HG02870 (cell line): ENCODE data around the gene EIF4G3.

Source experiments
- ATAC-seq: cut with Tn5 transposase; IDR thresholded peaks from one replicate; pipeline ENCODE4 v1.9.1; 2021; ENCODE audit warnings: mild to moderate bottlenecking, moderate library complexity; ENCODE audit not compliant: unreplicated experiment

The EIF4G3 gene

GRCh38 chr1:20770314-20771087 lies 406.2 kb downstream of the EIF4G3 start:
- ATAC-seq = no peak

- ATAC-seq = no peak
Observed at GRCh38 chr1:20767271-20767670, 409.4 kb downstream of the EIF4G3 start.

- no peak for ATAC-seq
Observed at GRCh38 chr1:20763417-20763816, 413.3 kb downstream of the EIF4G3 start.

GRCh38 chr1:20760322-20760721 lies 416.4 kb downstream of the EIF4G3 start:
- ATAC-seq = no peak
